ENCODE results near the gene SCFD1.
A peak's percentile ranks its signal among the peaks of the same experiment; 100 is the strongest.
"Not testable (repeated sequence)": the region's sequence is repeated elsewhere in the genome, so short reads cannot be mapped to it uniquely, and the experiment has no call there.

Gene SCFD1

GRCh38 chr14:30621940-30622830, at the start of gene SCFD1:
SCFD1 (plus strand) TSS chr14:30622319; CDS start chr14:30622339, 20 bp downstream.
- peak; percentile 92 for DNase-seq

GRCh38 chr14:30572771-30573170, 49.3 kb upstream of the SCFD1 start:
- no peak for DNase-seq

GRCh38 chr14:30573226-30573814, 48.8 kb upstream of the SCFD1 start:
- no peak for DNase-seq

- no peak for DNase-seq
Measured at GRCh38 chr14:30573966-30574365, 48.2 kb upstream of the SCFD1 start.

- DNase-seq: not testable (repeated sequence)
Measured at GRCh38 chr14:30574777-30575176, 47.3 kb upstream of the SCFD1 start.

- not testable (repeated sequence) for DNase-seq
Measured at GRCh38 chr14:30576333-30576732, 45.8 kb upstream of the SCFD1 start.

GRCh38 chr14:30580616-30581282, 41.4 kb upstream of the SCFD1 start:
- DNase-seq: no peak

- DNase-seq: no peak
Measured at GRCh38 chr14:30581283-30581625, 40.9 kb upstream of the SCFD1 start.

GRCh38 chr14:30582376-30582775, 39.7 kb upstream of the SCFD1 start:
- no peak for DNase-seq

GRCh38 chr14:30584058-30584630, 38.0 kb upstream of the SCFD1 start:
- DNase-seq: no peak

- DNase-seq: no peak
Measured at GRCh38 chr14:30585204-30585603, 36.9 kb upstream of the SCFD1 start.

- DNase-seq: no peak
Measured at GRCh38 chr14:30587141-30587540, 35.0 kb upstream of the SCFD1 start.

GRCh38 chr14:30588873-30589272, 33.2 kb upstream of the SCFD1 start:
- no peak for DNase-seq

- no peak for DNase-seq
Measured at GRCh38 chr14:30596935-30597334, 25.2 kb upstream of the SCFD1 start.

- no peak for DNase-seq
Measured at GRCh38 chr14:30597504-30597903, 24.6 kb upstream of the SCFD1 start.

- no peak for DNase-seq
Measured at GRCh38 chr14:30600922-30601918, 20.9 kb upstream of the SCFD1 start.

- DNase-seq: no peak
Measured at GRCh38 chr14:30603402-30603801, 18.7 kb upstream of the SCFD1 start.

GRCh38 chr14:30604696-30605095, 17.4 kb upstream of the SCFD1 start:
- DNase-seq: not testable (repeated sequence)

- DNase-seq: no peak
Measured at GRCh38 chr14:30607156-30607780, 14.9 kb upstream of the SCFD1 start.

- no peak for DNase-seq
Measured at GRCh38 chr14:30608533-30609006, 13.5 kb upstream of the SCFD1 start.

- DNase-seq: peak; percentile 92
Measured at GRCh38 chr14:30610787-30611343, 11.3 kb upstream of the SCFD1 start.
